Small intestine (tissue), 7 donors: ENCODE measurements around the gene MFAP4. TPM values are rescaled to one million over a fixed set of nuclear protein-coding genes. Genes with fewer than 3 reads are reported as not detected.
A peak's percentile ranks its signal among the peaks of the same experiment; 100 is the strongest.

Experiments
- DNase-seq, 2 donors: peaks; one replicate each; pipeline versions ENCODE4 v3.0.0 to v3.0.0-alpha.2; 2013
- FAIRE-seq: peaks from 2 replicates; lab custom pipeline; 2012; peaks lifted over from hg19 to GRCh38; lab: Jason Lieb, UNC
- H3K27ac ChIP-seq, 3 donors: one replicate each; pipeline ENCODE4 v1.5.1; 2013; ENCODE audit warnings: low read length in 2 of 3, mild to moderate bottlenecking in 2 of 3, control low read depth in 1 of 3, inconsistent platforms in 1 of 3, low read depth in 1 of 3, moderate library complexity in 1 of 3
- H3K27me3 ChIP-seq, 3 donors: one replicate each; pipeline ENCODE4 v1.6.1; 2013; ENCODE audit warnings: low read length in 3 of 3, inconsistent platforms in 1 of 3; ENCODE audit not compliant: control insufficient read depth in 3 of 3, insufficient read depth in 3 of 3
- H3K36me3 ChIP-seq, 3 donors: one replicate each; pipeline ENCODE4 v1.6.1; 2013; ENCODE audit warnings: low read length in 3 of 3, inconsistent platforms in 1 of 3, low read depth in 1 of 3, mild to moderate bottlenecking in 1 of 3, moderate library complexity in 1 of 3; ENCODE audit not compliant: control insufficient read depth in 3 of 3, insufficient read depth in 2 of 3
- H3K4me1 ChIP-seq, 3 donors: one replicate each; pipeline ENCODE4 v1.6.1; 2013; ENCODE audit warnings: low read length in 2 of 3, inconsistent platforms in 1 of 3, low read depth in 1 of 3, mild to moderate bottlenecking in 1 of 3, moderate library complexity in 1 of 3; ENCODE audit not compliant: control insufficient read depth in 3 of 3, insufficient read depth in 2 of 3
- H3K4me3 ChIP-seq, 3 donors: one replicate each; pipeline ENCODE4 v1.5.1; 2013; ENCODE audit warnings: low read length in 3 of 3, control low read depth in 1 of 3, inconsistent platforms in 1 of 3, low read depth in 1 of 3, mild to moderate bottlenecking in 1 of 3, moderate library complexity in 1 of 3
- H3K9me3 ChIP-seq, 2 donors: one replicate each; pipeline ENCODE4 v1.6.1; 2013; ENCODE audit warnings: low read depth in 1 of 2, low read length in 1 of 2; ENCODE audit not compliant: control insufficient read depth in 2 of 2, insufficient read depth in 1 of 2
- WGBS, 3 donors: extraction: QIAGEN DNeasy Blood & Tissue Kit; methylation state at CpG; one replicate each; pipeline ENCODE4 v1.1.7; 2013; 5-methylcytosine and 5-hydroxymethylcytosine counted together
- polyA plus RNA-seq, 4 donors: library from polyadenylated mRNA; stranded (reverse) in 3 of 4; unstranded in 1 of 4; fragments of 200-250 nt in 3 of 4; fragments of 120-200 nt in 1 of 4; gene quantifications; one replicate each; pipeline versions ENCODE4 v1.2.1 to v1.2.3, GENCODE V29; 2013
- donor health status: healthy with polysubstance abuse.
- donor health status: control.
- donor health status: control.
- donor health status: Bipolar disorder and iron deficiency.
- donor health status: healthy.

Gene MFAP4
- polyA plus RNA-seq, 4 donors: 2.2 to 108 (median 35.4) TPM

- no peak for DNase-seq
- Histone ChIP-seq H3K4me3 (no peak overlapping the region), H3K9me3 (peaks cover 0 to 6% of the 10 kb centered on the region in 2 donors), H3K36me3 (no peaks in the 10 kb centered on the region), H3K4me1 (peaks cover 0 to 5% (median 0%) of the 10 kb centered on the region in 3 donors), H3K27ac (no peak overlapping the region), H3K27me3 (no peaks in the 10 kb centered on the region)
- no peak for FAIRE-seq
- WGBS, 3 donors: 81 to 90% (median 87%) methylated on average over 5 of the region's 5 CpGs
These were observed 20.4 kb downstream of the MFAP4 start for GRCh38 chr17:19366637-19366972.

GRCh38 chr17:19365833-19366636 lies 21.0 kb downstream of the MFAP4 start:
- DNase-seq (no peak), FAIRE-seq (no peak)
- Histone ChIP-seq H3K4me1 (peaks cover 0 to 5% (median 0%) of the 10 kb centered on the region in 3 donors), H3K36me3 (no peaks in the 10 kb centered on the region), H3K27ac (no peak overlapping the region), H3K27me3 (no peaks in the 10 kb centered on the region), H3K4me3 (no peak overlapping the region), H3K9me3 (peaks cover 0 to 6% of the 10 kb centered on the region in 2 donors)
- 87 to 88% (median 87%) methylated on average over 9 of the region's 9 CpGs for WGBS, 3 donors

- Histone ChIP-seq H3K4me3 (no peak overlapping the region), H3K27me3 (no peaks in the 10 kb centered on the region), H3K27ac (no peak overlapping the region), H3K4me1 (peaks cover 0 to 5% (median 0%) of the 10 kb centered on the region in 3 donors), H3K9me3 (peaks cover 0 to 6% of the 10 kb centered on the region in 2 donors), H3K36me3 (no peaks in the 10 kb centered on the region)
- FAIRE-seq: no peak
- no peak for DNase-seq
- 85 to 93% (median 88%) methylated on average over 4 of the region's 4 CpGs for WGBS, 3 donors
These were observed 21.5 kb downstream of the MFAP4 start for GRCh38 chr17:19365499-19365817.

- DNase-seq (no peak), FAIRE-seq (no peak)
- H3K4me3 ChIP-seq: no peak overlapping the region
- H3K36me3 ChIP-seq: peaks cover 0 to 5% (median 0%) of the 10 kb centered on the region in 3 donors
- H3K4me1 ChIP-seq: peaks cover 0 to 5% (median 0%) of the 10 kb centered on the region in 3 donors
- peaks cover 0 to 6% of the 10 kb centered on the region in 2 donors for H3K9me3 ChIP-seq
- H3K27ac ChIP-seq: no peak overlapping the region
- H3K27me3 ChIP-seq: no peaks in the 10 kb centered on the region
- 79 to 85% (median 81%) methylated on average over 12 to 14 of the region's 14 CpGs for WGBS, 3 donors
These were observed 22.1 kb downstream of the MFAP4 start for GRCh38 chr17:19364699-19365498.

- H3K4me1 ChIP-seq: peaks cover 0 to 5% (median 0%) of the 10 kb centered on the region in 3 donors
- no peak overlapping the region for H3K27ac ChIP-seq
- H3K9me3 ChIP-seq: no peaks in the 10 kb centered on the region
- no peaks in the 10 kb centered on the region for H3K27me3 ChIP-seq
- DNase-seq (no peak), FAIRE-seq (no peak)
- H3K4me3 ChIP-seq: no peak overlapping the region
- whole genome bisulfite sequencing, 3 donors: 40 to 62% (median 52%) methylated on average over 6 of the region's 6 CpGs
- peaks cover 0 to 18% (median 0%) of the 10 kb centered on the region in 3 donors for H3K36me3 ChIP-seq
These were observed 23.4 kb downstream of the MFAP4 start for GRCh38 chr17:19363460-19364035.

GRCh38 chr17:19363114-19363438 lies 23.9 kb downstream of the MFAP4 start:
- Histone ChIP-seq H3K27me3 (no peaks in the 10 kb centered on the region), H3K4me1 (peaks cover 0 to 5% (median 0%) of the 10 kb centered on the region in 3 donors), H3K9me3 (no peaks in the 10 kb centered on the region), H3K36me3 (peaks cover 0 to 23% (median 0%) of the 10 kb centered on the region in 3 donors), H3K4me3 (peak overlapping the region in 2 of 3 donors; percentile 71 to 76), H3K27ac (peak overlapping the region in 2 of 3 donors; percentile 81 to 95)
- DNase-seq: no peak
- FAIRE-seq: no peak
- WGBS, 3 donors: 21 to 28% (median 27%) methylated on average over 14 of the region's 14 CpGs

- peaks cover 0 to 28% (median 0%) of the 10 kb centered on the region in 3 donors for H3K36me3 ChIP-seq
- H3K27ac ChIP-seq: peak within 1 kb of the TSS; percentile 61 to 95 (median 81)
- H3K4me3 ChIP-seq: peak within 1 kb of the TSS; percentile 47 to 76 (median 71)
- H3K9me3 ChIP-seq: no peaks in the 10 kb centered on the region
- peaks cover 0 to 5% (median 1%) of the 10 kb centered on the region in 3 donors for H3K4me1 ChIP-seq
- peak; percentile 89 to 97 for DNase-seq
- H3K27me3 ChIP-seq: no peaks in the 10 kb centered on the region
- 0 to 1% (median 0%) methylated on average over 74 to 83 of the region's 83 CpGs for WGBS, 3 donors
- FAIRE-seq: no peak
These were observed 24.5 kb downstream of the MFAP4 start, which contains the start of gene B9D1 for GRCh38 chr17:19362277-19363113. TSS of gene B9D1 (minus strand) at chr17:19362723. CDS start at chr17:19362569, 154 bp downstream.
